IMR-90 (cell line): ENCODE measurements around the gene GPSM1. TPM values are rescaled to one million over a fixed set of nuclear protein-coding genes. Genes with fewer than 3 reads are reported as not detected.

Experiments
- ATAC-seq: fragments of 200-7000 bp; cut with Tn5 transposase; 2 replicates; pipeline ENCODE4 v1.9.1; 2020; ENCODE audit warnings: low read depth, mild to moderate bottlenecking, moderate library complexity
- BruUV-seq: library from RNA; stranded (reverse); fragments of 400-500 nt; replicated peaks from 2 replicates; lab custom pipeline; 2021; lab: Mats Ljungman, UMichigan
- CTCF ChIA-PET: fragments of 300-600 bp; formaldehyde crosslinking; extraction: SDS; loops from one replicate; lab custom pipeline; 2021; ENCODE audit warnings: antibody characterized with exemption; lab: Yijun Ruan, JAX
- POLR2A ChIA-PET: fragments of 300-600 bp; sonication (Branson Sonifier 250); formaldehyde crosslinking; loops from one replicate; lab custom pipeline; 2022; ENCODE audit warnings: antibody characterized with exemption; ENCODE audit not compliant: unreplicated experiment; lab: Charles Lee
- DNase-seq: peaks from one replicate; pipeline ENCODE4 v3.0.0; 2013
- H2AFZ ChIP-seq: replicated peaks from 2 replicates; pipeline ENCODE3; 2013; ENCODE audit warnings: low read length, mild to moderate bottlenecking; ENCODE audit not compliant: poor library complexity
- H2AK5ac ChIP-seq: 2 replicates; pipeline ENCODE4 v1.6.1; 2013; ENCODE audit warnings: low read depth, low read length, inconsistent platforms
- H2AK9ac ChIP-seq: replicated peaks from 2 replicates; pipeline ENCODE3; 2013; ENCODE audit warnings: mild to moderate bottlenecking, low read depth, low read length, moderate library complexity; ENCODE audit not compliant: poor library complexity
- H2BK120ac ChIP-seq: 2 replicates; pipeline ENCODE4 v1.6.1; 2013; ENCODE audit warnings: low read depth, low read length, inconsistent platforms
- H2BK15ac ChIP-seq: 3 replicates; pipeline ENCODE4 v1.6.1; 2013; ENCODE audit warnings: low read depth, low read length, inconsistent platforms
- H2BK20ac ChIP-seq: 2 replicates; pipeline ENCODE4 v1.6.1; 2013; ENCODE audit warnings: low read depth, mild to moderate bottlenecking, inconsistent platforms, low read length, moderate library complexity
- H2BK5ac ChIP-seq: 2 replicates; pipeline ENCODE4 v1.6.1; 2013; ENCODE audit warnings: mild to moderate bottlenecking, low read depth, low read length, inconsistent platforms; ENCODE audit not compliant: poor library complexity, severe bottlenecking
- H3K14ac ChIP-seq: replicated peaks from 2 replicates; pipeline ENCODE4 v1.6.1; 2013; ENCODE audit warnings: low read depth, low read length, inconsistent platforms
- H3K18ac ChIP-seq: 2 replicates; pipeline ENCODE4 v1.6.1; 2013; ENCODE audit warnings: low read depth, low read length, control low read depth
- H3K23ac ChIP-seq: 2 replicates; pipeline ENCODE4 v1.6.1; 2013; ENCODE audit warnings: low read depth, low read length, inconsistent platforms
- H3K27ac ChIP-seq: 2 replicates; pipeline ENCODE4 v1.5.1; 2013; ENCODE audit warnings: mild to moderate bottlenecking, control low read depth, low read length; ENCODE audit not compliant: insufficient read depth
- H3K27me3 ChIP-seq: 2 replicates; pipeline ENCODE4 v1.6.1; 2013; ENCODE audit warnings: low read length; ENCODE audit not compliant: control insufficient read depth, insufficient read depth
- H3K36me3 ChIP-seq: 2 replicates; pipeline ENCODE4 v1.6.1; 2013; ENCODE audit warnings: low read length, mixed read lengths; ENCODE audit not compliant: control insufficient read depth, insufficient read depth
- H3K4ac ChIP-seq: 2 replicates; pipeline ENCODE4 v1.6.1; 2013; ENCODE audit warnings: low read depth, low read length, inconsistent platforms
- H3K4me1 ChIP-seq: 2 replicates; pipeline ENCODE4 v1.6.1; 2013; ENCODE audit warnings: low read length, mixed read lengths; ENCODE audit not compliant: control insufficient read depth, insufficient read depth
- H3K4me2 ChIP-seq: 2 replicates; pipeline ENCODE4 v1.6.1; 2013; ENCODE audit warnings: low read depth, mild to moderate bottlenecking, control low read depth, low read length, moderate library complexity
- H3K4me3 ChIP-seq: 2 replicates; pipeline ENCODE4 v1.5.1; 2013; ENCODE audit warnings: low read depth, mild to moderate bottlenecking, control low read depth, low read length, moderate library complexity; ENCODE audit not compliant: insufficient read depth
- H3K56ac ChIP-seq: 2 replicates; pipeline ENCODE4 v1.6.1; 2013; ENCODE audit warnings: low read length, inconsistent platforms; ENCODE audit not compliant: insufficient read depth; ENCODE audit errors: extremely low read depth
- H3K79me1 ChIP-seq, 2 experiments: 2 replicates each; pipeline ENCODE4 v1.6.1; 2013; ENCODE audit warnings: low read length in 2 of 2, inconsistent platforms in 1 of 2, low read depth in 1 of 2
- H3K9ac ChIP-seq: 2 replicates; pipeline ENCODE4 v1.6.1; 2013; ENCODE audit warnings: low read depth, low read length, control low read depth
- H3K9me1 ChIP-seq: 2 replicates; pipeline ENCODE4 v1.6.1; 2013; ENCODE audit warnings: low read length, inconsistent platforms; ENCODE audit not compliant: insufficient read depth
- H3K9me3 ChIP-seq: 2 replicates; pipeline ENCODE4 v1.6.1; 2013; ENCODE audit warnings: low read length; ENCODE audit not compliant: control insufficient read depth, insufficient read depth
- H4K20me1 ChIP-seq: 2 replicates; pipeline ENCODE4 v1.6.1; 2013; ENCODE audit warnings: low read length, inconsistent platforms; ENCODE audit not compliant: insufficient read depth
- H4K5ac ChIP-seq: 2 replicates; pipeline ENCODE4 v1.6.1; 2013; ENCODE audit warnings: mild to moderate bottlenecking, low read depth, low read length, control low read depth
- H4K8ac ChIP-seq, 2 experiments: 2 replicates each; pipeline ENCODE4 v1.6.1; 2013; ENCODE audit warnings: low read depth in 2 of 2, low read length in 2 of 2, control low read depth in 1 of 2, inconsistent platforms in 1 of 2
- H4K91ac ChIP-seq: 2 replicates; pipeline ENCODE4 v1.6.1; 2013; ENCODE audit warnings: low read depth, low read length, inconsistent platforms; ENCODE audit not compliant: insufficient read depth
- BHLHE40 ChIP-seq: fragments of 150-350 bp; IDR thresholded peaks from 2 replicates; pipeline ENCODE4 v1.6.1; 2016; ENCODE audit warnings: mild to moderate bottlenecking, low read depth, low read length
- CHD1 ChIP-seq: IDR thresholded peaks from 2 replicates; pipeline ENCODE4 v1.6.1; 2012; ENCODE audit warnings: low read depth, low read length, improper control_type of control experiment
- FOS ChIP-seq: fragments of 150-350 bp; IDR thresholded peaks from 2 replicates; pipeline ENCODE4 v1.6.1; 2016; ENCODE audit warnings: low read depth, low read length
- MAFK ChIP-seq: IDR thresholded peaks from 2 replicates; pipeline ENCODE4 v1.6.1; 2012; ENCODE audit warnings: low read depth, low read length, improper control_type of control experiment
- MAZ ChIP-seq: IDR thresholded peaks from 2 replicates; pipeline ENCODE4 v1.6.1; 2012; ENCODE audit warnings: low read depth, mild to moderate bottlenecking, low read length, improper control_type of control experiment, moderate library complexity, borderline replicate concordance
- NFE2L2 ChIP-seq: fragments of 150-350 bp; IDR thresholded peaks from 2 replicates; pipeline ENCODE4 v1.6.1; 2016; ENCODE audit warnings: low read depth, mild to moderate bottlenecking, low read length
- RAD21 ChIP-seq: IDR thresholded peaks from 2 replicates; pipeline ENCODE4 v1.6.1; 2012; ENCODE audit warnings: low read length, improper control_type of control experiment
- RCOR1 ChIP-seq: IDR thresholded peaks from 2 replicates; pipeline ENCODE4 v1.6.1; 2012; ENCODE audit warnings: mild to moderate bottlenecking, low read length, improper control_type of control experiment; ENCODE audit not compliant: insufficient replicate concordance
- RFX5 ChIP-seq: IDR thresholded peaks from 2 replicates; pipeline ENCODE4 v1.8.0; 2012; ENCODE audit warnings: low read depth, mild to moderate bottlenecking, low read length, moderate library complexity
- WGBS, 2 experiments: methylation state at CpG; one replicate each; pipeline versions ENCODE4 v1.1.5 to v1.1.7; 2013; ENCODE audit warnings: missing lambda C conversion rate in 2 of 2; ENCODE audit not compliant: insufficient read length in 1 of 2; ENCODE audit errors: extremely low coverage in 2 of 2; 5-methylcytosine and 5-hydroxymethylcytosine counted together
- dilution Hi-C: fragments of 300-500 bp; cut with HindIII; formaldehyde crosslinking; loops from one replicate; pipeline ENCODE4 v1.14.3; 2018; ENCODE audit warnings: low sequenced_read_pairs; ENCODE audit not compliant: unreplicated experiment
- in situ Hi-C: fragments of 300-500 bp; cut with MboI; formaldehyde crosslinking; loops from 3 replicates; pipeline ENCODE4 v1.14.3; 2019; ENCODE audit warnings: low sequenced_read_pairs, inconsistent platforms, mixed read lengths
- intact Hi-C: fragments of 100-400 bp; cut with micrococcal nuclease; formaldehyde crosslinking; loops from 2 replicates; pipeline ENCODE4 v1.10.0; 2022
- polyA plus RNA-seq, 3 experiments: library from polyadenylated mRNA; depleted of rRNA; stranded (reverse); fragments of >200 nt; gene quantifications; 2 replicates each; pipeline ENCODE4 v1.2.3, GENCODE V29; 2012; ENCODE audit warnings: low replicate concordance in 1 of 3
- total RNA-seq: library from RNA; depleted of rRNA; stranded (reverse); fragments of >200 nt; gene quantifications from 2 replicates; pipeline ENCODE4 v1.2.3, GENCODE V29; 2012
- TF ChIP-seq, protein P1 (sequence below): fragments of 150-350 bp; IDR thresholded peaks from 2 replicates; pipeline ENCODE4 v1.6.1; 2016; ENCODE audit warnings: low read depth, mild to moderate bottlenecking, low read length, moderate library complexity, borderline replicate concordance
- TF ChIP-seq, protein P2 (sequence below): fragments of 150-350 bp; IDR thresholded peaks from 2 replicates; pipeline ENCODE4 v1.6.1; 2017; ENCODE audit warnings: mild to moderate bottlenecking, antibody characterized with exemption, low read length, low read depth

Gene GPSM1
- total and polyA plus RNA-seq, 2 of the 4 experiments (the other 2 are of a cell fraction) = 28.7 to 71.2 TPM

DNA sequence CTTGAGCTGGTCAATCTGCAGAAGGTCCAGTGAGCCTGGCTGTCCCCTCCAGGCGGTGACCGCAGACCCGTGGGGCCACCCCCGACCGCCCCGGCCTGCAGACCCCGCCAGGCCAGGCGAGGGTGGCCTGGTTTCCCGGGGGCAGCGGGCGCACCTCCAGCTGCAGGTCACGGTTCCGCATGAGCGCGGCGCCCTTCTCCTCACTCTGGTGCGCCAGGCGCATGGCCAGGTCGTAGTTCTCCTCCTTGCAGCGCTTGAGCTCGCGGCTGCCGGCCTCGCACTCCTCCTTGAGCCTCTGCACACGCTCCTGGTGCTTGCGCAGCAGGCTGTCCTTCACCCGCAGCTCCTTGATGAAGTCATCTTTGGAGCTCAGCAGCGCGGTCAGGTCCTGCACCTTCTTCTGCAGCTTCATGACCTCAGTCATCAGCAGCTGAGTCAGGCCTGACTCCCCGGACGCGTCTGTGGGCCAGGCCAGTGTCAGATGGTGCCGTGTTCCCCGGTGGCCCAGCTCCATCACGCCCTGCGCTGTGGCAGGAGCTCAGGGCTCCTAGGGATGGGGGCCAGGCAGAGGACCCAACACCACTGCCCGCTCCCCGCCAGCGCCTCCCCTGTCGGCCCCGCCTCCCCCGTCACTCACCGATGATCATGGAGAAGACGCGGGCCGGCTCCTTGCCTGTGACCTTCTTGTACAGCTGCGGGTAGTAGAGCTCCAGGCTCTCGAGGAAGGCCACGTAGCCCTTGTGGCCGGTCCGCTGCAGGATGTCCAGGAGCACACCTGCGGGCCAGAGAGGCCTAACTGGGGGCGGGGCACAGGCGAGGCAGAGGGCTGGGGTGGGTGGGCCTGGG lies 43.6 kb downstream of the GPSM1 start:
- H3K27me3 ChIP-seq = no peaks in the 10 kb centered on the region
- intact Hi-C loops = no loop called here
- no peaks in the 10 kb centered on the region for H3K9me3 ChIP-seq
- TF ChIP-seq MAFK = no peak
- TF ChIP-seq RFX5 = no peak
- TF ChIP-seq FOS = no peak
- no peak for TF ChIP-seq CHD1
- TF ChIP-seq, protein P1, sequence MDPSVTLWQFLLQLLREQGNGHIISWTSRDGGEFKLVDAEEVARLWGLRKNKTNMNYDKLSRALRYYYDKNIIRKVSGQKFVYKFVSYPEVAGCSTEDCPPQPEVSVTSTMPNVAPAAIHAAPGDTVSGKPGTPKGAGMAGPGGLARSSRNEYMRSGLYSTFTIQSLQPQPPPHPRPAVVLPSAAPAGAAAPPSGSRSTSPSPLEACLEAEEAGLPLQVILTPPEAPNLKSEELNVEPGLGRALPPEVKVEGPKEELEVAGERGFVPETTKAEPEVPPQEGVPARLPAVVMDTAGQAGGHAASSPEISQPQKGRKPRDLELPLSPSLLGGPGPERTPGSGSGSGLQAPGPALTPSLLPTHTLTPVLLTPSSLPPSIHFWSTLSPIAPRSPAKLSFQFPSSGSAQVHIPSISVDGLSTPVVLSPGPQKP = no peak
- TF ChIP-seq MAZ = no peak
- TF ChIP-seq, protein P2, sequence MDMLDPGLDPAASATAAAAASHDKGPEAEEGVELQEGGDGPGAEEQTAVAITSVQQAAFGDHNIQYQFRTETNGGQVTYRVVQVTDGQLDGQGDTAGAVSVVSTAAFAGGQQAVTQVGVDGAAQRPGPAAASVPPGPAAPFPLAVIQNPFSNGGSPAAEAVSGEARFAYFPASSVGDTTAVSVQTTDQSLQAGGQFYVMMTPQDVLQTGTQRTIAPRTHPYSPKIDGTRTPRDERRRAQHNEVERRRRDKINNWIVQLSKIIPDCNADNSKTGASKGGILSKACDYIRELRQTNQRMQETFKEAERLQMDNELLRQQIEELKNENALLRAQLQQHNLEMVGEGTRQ = no peak
- TF ChIP-seq RCOR1 = no peak
- no peak for TF ChIP-seq NFE2L2
- no peak for TF ChIP-seq RAD21
- no peak for TF ChIP-seq BHLHE40
- H3K14ac ChIP-seq = no peak overlapping the region
- in situ Hi-C loops = no loop called here
- no peak overlapping the region for H2BK5ac ChIP-seq
- ChIA-PET CTCF (no interaction called here), POLR2A (no interaction called here)
- H3K56ac ChIP-seq = no peak overlapping the region
- no peak overlapping the region; a peak in 1 of 4 replicates for H4K8ac ChIP-seq
- H4K20me1 ChIP-seq = no peaks in the 10 kb centered on the region
- peaks cover 9% of the 10 kb centered on the region for H3K9me1 ChIP-seq
- H3K27ac ChIP-seq = no peak overlapping the region
- dilution Hi-C loops = no loop called here
- H2BK120ac ChIP-seq = no peak overlapping the region
- H2AK5ac ChIP-seq = no peak overlapping the region
- no peak overlapping the region for H3K4me2 ChIP-seq
- no peak overlapping the region for H3K4me3 ChIP-seq
- H3K23ac ChIP-seq = no peak overlapping the region
- WGBS, 2 experiments = 86% methylated on average over 36 of the region's 54 CpGs; no CpG with 5 or more reads in 1 of the 2 experiments
- H2BK15ac ChIP-seq = no peak overlapping the region
- no TSS peak for BruUV-seq
- no peak for ATAC-seq
- H3K18ac ChIP-seq = no peak overlapping the region
- H2AFZ ChIP-seq = no peak overlapping the region
- H3K36me3 ChIP-seq = no peaks in the 10 kb centered on the region; the same call in 1 of the 2 replicates
- H3K9ac ChIP-seq = no peak overlapping the region
- no peak overlapping the region for H2BK20ac ChIP-seq
- no peak overlapping the region for H3K4ac ChIP-seq
- H3K79me1 ChIP-seq = no peaks in the 10 kb centered on the region; a peak in 1 of 4 replicates
- H4K91ac ChIP-seq = no peak overlapping the region
- peak; percentile 59 for DNase-seq
- H2AK9ac ChIP-seq = peak overlapping the region; percentile 31
- peaks cover 15% of the 10 kb centered on the region for H3K4me1 ChIP-seq
- no peak overlapping the region for H4K5ac ChIP-seq
